Ureter (tissue), 1 donor: ENCODE measurements around the gene KBTBD12. TPM values are rescaled to one million over a fixed set of nuclear protein-coding genes. Genes with fewer than 3 reads are reported as not detected.
"Not testable (repeated sequence)": the region's sequence is repeated elsewhere in the genome, so short reads cannot be mapped to it uniquely, and the experiment has no call there.

ENCODE experiments used
- DNase-seq: peaks from one replicate; pipeline ENCODE4 v3.0.0-alpha.2; 2020; ENCODE audit warnings: low spot score
- total RNA-seq: library from RNA; stranded (reverse); gene quantifications from one replicate; pipeline ENCODE4 v1.2.4, GENCODE V29; 2023
- donor health status: DM: yes; HTN: yes; CAD: no.

The KBTBD12 gene
- total RNA-seq, 1 donor from 2014 or later: 5.5 TPM

DNA sequence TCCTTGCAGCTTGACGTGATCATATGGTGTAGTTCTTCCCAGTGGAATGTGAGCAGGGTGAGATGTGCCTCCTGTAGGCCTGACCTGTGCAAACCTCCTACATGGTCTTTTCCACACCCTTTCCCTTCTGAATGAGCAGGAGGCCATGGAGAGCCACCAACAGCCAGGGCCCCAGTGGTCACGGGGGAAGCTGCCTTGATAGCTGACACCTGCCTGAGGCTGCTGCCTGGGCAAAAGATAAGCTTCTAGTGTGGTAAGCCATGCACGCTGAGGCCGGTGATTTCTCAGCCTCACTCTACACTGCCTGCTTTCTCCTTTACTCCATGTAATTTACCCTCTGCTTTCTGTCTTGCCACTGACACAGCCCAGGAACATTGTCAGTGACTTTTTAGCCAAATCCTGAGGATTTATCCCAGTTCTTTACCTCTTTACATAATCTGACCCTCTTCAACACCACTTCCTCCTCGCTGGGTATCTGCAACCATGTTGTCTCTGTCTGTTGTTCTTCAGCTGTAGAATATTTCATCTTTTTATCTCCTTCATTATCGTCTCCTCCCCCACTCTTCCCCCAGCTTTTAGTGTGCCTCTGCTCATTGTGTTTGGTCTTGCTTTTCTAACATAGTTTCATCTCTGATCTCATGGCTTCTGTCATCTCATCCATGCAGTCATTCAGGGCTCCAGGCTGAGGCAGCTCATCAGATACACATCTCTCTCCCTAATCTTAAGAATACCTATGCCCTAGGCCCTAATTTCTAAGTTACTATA, 11.2 kb upstream of the KBTBD12 start:
- DNase-seq: no peak

DNA sequence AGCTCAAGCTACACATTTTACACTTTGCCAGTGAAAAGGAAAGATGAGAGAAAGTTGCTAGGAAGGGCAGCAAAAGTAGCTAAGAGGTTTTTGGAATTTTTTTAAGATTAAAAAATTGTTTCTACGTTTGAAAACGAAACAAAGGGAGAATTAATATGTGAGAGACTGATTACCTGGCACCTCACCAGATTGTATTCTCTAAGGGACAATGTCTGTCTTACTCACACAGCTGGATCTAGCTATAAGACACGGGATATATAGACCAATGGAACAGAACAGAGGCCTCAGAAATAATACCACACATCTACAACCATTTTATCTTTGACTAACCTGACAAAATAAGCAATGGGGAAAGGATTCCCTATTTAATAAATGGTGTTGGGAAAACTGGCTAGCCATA, 9.5 kb upstream of the KBTBD12 start:
- no peak for DNase-seq

DNA sequence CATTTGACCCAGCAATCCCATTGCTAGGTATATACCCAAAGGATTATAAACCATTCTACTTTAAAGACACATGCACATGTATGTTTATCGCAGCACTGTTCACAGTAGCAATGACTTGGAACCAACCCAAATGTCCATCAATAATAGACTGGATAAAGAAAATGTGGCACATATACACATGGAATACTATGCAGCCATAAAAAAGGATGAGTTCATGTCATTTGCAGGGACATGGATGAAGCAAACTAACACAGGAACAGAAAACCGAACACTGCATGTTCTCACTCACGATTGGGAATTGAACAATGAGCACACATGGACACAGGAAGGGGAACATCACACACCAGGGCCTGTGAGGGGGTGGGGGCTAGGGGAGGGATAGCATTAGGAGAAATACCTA, 8.4 kb upstream of the KBTBD12 start:
- not testable (repeated sequence) for DNase-seq

DNA sequence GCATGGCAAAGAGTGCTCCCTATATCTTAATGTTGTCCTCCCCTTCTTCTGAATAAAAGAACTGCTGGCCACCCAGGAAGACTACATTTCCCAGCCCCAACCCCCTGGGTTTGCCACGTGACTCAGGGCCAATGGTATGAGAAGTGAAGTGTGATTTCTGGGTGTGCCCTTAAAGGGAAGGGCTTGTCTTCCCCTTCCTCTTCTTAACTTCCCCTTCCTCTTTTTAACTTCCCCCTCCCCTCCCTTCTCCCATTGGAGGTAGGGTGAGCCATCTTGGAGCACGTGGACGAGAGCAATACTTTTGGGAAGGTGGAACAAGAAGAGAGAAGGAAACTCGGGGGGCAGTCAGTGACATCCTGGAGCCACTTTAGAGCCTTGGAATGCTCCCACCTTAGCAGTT, 6.8 kb upstream of the KBTBD12 start:
- DNase-seq: no peak

DNA sequence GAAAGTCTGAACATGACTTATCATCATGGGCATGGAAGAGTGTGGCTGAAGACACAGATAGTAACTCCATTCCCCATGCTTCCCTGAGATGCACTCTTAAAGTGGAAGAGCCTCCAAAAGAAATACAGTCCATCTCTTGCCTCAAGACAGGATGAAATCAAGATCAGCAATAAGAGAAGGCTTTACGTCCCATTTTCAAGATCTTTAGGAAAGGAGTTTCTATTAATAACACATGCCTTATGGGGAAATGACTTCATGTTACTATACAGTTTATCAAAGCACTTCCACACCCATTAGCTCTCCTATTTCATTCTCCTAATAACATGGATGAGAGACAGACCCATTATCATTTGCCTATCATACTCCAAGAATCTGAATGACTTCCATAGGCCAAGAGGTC, 6.1 kb upstream of the KBTBD12 start:
- DNase-seq: no peak

DNA sequence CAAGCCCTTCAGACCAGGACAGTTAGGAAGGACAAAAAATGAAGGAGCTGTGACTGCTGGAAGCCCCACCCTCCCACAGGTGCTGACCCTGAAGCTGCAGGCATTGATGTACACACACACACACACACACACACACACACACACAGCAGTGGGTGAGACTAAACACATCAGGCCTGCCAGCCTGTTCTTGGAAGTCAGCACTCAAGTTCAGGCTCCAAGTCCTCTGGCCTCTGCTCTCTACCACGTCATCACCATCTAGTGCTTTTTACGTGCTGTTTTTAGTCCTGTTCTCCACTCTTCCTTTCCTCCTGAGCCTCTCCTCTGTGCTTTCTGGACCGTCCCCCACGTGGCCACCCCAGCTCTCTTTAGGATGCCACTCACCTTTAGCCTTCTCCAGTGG, 5.4 kb upstream of the KBTBD12 start:
- DNase-seq: no peak

DNA sequence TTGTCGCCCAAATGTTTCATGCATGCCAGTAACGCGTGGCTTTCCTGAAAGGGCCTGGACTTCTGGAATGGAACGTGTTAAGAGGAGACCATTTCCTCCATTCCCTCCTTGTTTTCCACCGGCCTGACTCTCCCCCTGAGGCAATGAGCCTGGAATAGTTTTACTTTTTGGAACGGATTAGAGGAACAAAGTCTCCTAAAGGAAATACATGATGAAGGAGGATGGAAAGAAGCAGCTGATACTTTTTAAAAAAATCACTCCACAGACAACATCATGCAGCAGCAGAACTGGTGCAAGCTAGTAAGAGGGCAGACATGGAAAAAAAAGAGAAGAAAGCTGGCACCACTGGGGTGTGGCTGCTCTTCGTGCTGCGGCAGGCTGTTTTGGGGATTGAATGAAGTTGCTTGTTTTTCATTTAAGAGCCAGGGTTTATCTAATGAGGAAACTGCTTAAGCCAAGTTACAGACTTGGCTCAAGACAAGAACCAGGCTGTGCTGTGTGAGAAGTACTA, 3.6 kb upstream of the KBTBD12 start:
- DNase-seq: no peak

DNA sequence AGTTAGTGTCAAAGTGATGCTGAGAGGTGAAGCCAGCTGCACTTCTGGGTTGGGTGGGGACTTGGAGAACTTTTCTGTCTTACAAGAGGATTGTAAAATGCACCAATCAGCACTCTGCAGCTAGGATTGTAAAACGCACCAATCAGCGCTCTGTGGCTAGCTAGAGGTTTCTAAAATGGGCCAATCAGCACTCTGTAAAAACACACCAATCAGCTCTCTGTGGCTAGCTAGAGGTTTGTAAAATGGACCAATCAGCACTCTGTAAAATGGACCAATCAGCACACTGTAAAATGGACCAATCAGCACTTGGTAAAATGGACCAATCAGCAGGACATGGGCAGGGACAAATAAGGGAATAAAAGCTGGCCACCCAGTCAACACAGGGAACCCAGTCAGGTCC, 1.2 kb upstream of the KBTBD12 start:
- DNase-seq: not testable (repeated sequence)

DNA sequence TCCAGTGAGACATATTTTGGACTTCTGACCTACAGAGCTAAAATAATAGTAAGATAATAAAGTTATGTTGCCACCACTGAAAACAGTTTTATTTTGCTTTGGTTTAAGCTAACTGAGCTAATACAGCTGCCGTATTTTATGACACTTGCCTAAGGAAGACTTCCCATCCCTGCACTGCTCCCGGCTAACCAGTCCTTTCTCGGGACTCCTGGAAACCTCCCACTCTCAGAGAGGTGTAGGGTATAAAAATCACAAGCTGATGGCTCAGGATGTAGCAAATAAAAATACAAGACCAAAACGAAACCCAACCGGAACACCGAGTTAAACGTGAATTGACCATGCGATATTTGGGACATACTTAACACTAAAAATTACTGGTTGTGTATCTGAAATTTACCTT, 448 bp upstream of the KBTBD12 start:
- DNase-seq: no peak

DNA sequence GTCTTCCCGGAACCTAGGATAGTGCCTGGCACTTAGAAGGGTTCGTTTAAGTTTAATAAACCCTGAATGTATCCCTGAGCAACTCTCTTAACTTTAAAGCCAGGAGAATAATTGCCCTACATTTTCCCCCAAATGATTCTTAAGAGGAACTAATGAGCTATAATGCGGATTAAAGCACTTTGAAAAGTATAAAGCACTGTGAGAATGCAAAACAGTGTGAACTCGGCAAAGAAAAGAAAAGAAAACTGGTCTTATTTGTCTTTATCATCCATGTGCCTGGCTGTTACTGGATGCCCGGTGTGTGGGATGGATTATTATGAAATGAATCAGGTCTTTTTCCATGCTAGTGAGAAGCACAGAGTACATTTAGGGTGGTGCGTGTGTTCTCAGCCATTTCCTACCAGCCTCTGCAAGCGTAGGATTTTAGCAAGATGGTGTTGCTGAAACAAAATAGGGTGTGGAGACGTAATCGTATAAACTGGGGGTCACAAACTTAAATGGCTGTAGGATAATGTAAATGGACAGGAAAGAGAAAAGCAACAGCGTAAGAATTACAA, 983 bp downstream of the KBTBD12 start:
- DNase-seq: no peak

DNA sequence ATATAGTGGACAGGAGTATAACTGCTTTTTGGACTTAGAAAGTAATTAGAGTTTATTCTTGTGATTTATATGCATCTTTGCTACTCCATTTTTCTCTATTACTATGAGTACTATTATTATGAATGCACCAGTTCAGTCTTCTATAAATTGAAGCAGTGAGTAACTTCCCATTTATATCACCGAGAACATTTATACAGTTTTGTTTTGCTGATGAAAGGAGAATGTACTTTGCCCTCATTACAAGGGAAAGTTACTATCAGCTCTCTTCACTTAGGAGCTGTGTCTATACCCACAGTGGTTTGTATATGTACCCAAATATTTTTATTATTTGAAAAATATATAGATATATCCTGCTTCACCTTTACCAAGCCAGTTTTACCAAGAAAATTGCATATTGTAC, 5.7 kb downstream of the KBTBD12 start:
- DNase-seq: no peak

DNA sequence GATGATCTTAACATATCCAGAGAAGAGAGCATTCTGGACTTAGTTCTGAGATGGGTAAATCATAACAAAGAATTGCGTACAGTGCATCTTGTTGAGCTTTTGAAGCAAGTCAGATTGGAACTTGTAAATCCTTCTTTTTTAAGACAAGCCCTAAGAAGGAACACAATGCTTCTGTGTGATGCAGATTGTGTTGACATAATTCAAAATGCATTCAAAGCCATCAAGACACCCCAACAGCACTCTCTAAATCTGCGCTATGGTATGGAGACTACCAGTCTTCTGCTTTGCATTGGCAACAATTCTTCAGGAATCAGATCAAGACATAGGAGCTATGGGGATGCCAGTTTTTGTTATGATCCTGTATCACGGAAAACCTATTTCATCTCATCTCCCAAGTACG, 8.6 kb downstream of the KBTBD12 start:
- no peak for DNase-seq

DNA sequence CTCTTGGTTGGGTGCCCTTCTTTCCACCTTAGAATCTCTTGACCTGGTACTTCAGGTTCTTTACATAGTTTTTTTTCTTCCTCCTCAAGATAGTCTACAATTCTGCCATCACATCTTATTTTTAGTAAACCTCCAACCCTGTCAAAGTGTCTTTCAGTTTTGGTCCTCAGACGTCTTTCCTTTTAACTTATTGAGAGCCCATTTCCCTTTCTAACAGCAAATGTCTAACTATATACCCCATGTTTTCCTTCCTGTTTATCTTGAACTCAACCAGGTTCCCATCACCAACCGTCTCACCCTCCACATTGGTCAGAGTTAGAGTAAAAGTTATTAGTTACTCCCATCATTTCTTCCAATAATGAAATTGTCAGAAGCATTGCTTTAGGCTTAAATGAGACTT, 10.4 kb downstream of the KBTBD12 start:
- no peak for DNase-seq

DNA sequence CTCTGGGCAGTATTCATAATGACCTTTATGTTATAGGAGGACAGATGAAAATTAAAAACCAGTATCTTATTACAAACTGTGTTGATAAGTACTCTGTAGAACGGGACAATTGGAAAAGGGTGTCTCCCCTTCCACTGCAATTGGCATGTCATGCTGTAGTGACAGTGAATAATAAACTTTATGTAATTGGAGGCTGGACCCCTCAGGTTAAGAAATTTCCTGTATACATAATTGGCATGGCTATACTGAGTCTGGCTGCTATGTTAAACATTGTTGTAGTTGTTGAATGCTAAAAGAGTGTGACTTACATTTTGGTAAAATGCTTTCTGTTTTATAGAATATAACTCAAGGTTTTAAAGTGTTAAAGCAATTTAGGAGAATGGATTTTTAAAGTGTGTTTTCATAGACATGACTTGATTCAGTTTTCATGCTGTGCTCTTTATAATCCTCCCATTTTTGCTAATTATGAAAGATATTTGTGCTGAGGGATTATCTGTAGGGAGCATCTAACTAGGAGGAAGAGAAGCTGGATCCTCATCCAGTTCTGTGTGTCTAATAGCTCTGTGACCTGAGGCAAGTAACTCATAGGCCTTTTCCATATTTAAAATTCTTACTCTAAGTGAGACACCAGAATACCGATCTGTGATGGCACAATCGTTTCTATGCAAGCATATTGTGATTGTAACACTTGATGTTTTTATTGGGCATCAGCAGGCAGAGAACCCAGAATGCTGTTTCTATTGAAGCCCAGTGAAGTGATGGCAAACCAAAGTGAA, 13.0 kb downstream of the KBTBD12 start:
- DNase-seq: no peak

DNA sequence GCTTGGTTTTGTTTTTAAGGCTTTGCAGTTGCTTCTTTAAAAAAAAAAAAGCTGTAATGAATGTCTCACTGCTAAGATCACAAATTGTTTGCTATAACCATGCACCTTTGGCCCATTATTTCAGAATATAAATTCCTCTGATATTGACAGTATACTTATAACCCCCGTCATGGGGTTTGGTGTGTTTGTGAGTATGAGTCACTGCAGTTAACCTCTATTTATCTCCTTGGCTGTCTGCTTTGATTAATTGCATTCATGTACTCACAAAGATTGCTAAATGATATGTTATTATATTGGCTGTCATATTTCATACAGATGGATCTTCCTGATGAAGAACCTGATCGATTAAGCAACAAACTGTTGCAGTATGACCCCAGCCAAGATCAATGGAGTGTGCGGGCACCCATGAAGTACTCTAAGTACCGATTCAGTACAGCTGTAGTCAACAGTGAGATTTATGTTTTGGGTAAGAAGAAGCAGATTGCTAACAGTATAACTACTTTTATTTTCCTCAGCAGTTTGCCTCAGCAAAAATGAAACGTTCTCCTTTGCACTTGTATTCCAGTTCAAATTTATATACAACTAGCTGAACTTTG, 14.9 kb downstream of the KBTBD12 start:
- no peak for DNase-seq

DNA sequence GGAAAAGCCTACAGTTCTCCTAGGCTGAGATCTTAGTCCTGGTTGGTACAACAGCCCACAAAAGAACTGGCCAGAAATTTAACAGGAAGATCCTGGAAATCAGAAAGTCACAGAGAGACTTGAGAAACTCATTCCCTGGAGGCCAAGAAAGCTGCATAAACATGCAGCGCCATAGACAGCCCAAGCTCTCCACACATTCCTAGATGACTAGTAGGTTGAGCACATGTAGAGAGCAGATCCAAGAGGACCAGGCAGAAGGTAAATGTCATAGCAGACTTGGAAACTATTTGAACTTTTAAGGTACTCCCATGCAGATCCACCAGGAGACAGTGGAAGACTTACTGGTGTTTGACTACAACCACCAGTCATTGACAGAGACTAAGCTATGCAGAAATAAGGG, 18.4 kb downstream of the KBTBD12 start:
- DNase-seq: no peak

DNA sequence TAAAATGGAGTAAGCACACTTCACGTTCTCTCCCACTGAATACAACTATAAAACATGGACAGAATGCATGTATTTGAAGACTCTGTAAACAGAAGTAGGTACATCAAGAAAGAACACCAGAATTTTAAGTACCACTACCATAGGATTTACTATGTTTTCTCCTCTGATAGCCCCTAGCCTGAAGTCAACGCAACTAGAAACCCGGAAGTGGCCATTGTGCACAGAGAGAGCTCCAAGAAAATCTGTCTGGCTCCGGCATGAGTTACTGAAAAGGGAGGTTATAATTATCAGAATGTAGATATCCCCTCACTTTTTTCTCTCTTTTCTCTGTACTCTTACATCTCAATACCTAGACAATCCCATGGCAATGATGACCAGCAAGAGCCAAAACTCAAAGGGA, 23.8 kb downstream of the KBTBD12 start:
- no peak for DNase-seq

DNA sequence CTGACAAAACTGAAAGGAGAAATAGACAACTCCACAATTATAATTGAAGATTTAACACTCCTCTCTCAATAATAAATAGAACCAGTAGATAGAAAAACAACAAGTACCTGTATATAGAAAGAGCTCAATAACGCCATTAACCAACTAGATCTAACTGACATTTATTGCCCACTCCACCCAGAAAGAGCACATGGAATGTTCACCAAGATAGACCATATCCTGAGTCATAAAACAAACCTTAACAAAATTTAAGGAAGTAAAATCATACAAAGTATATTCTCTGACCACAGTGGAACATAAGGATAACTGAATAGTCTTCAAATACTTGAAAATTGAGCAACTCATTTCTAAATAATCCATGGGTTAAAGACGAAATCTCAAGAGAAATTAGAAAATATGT, 25.1 kb downstream of the KBTBD12 start:
- DNase-seq: no peak

DNA sequence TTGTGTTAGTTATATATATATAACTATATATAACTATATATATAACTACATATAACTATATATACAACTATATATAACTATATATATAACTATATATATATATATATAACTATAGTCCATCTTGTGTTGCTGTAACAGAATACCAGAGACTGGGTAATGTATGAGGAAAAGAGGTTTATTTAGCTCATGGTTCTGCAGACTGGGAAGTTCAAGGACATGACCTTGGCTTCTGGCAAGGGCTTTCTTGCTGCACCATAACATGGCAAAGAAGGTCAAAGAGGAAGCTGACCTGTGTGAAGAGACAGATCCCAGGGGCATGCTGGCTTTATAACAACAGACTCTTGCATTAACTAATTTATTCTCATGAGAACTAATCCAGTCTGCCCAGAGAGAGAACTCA, 27.6 kb downstream of the KBTBD12 start:
- DNase-seq: no peak

DNA sequence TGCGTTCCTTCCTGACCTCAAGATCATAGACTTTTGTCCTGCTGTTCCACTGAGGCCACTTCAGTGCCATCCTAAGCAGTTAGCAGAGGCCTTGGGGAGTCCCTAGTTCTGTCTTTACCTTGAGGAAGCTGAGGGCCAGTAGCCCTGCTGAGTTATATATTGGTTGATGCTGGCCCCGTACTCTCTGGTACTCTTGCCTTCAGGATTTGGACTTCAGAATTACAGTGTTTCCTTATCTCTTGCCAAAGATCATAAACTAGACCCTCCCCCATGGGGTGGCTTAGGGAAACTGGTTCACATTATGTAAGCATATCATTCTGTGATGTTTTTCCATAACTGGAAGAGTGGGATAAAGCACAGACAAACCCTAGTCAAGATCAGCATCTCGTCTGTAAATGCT, 33.2 kb downstream of the KBTBD12 start:
- no peak for DNase-seq

DNA sequence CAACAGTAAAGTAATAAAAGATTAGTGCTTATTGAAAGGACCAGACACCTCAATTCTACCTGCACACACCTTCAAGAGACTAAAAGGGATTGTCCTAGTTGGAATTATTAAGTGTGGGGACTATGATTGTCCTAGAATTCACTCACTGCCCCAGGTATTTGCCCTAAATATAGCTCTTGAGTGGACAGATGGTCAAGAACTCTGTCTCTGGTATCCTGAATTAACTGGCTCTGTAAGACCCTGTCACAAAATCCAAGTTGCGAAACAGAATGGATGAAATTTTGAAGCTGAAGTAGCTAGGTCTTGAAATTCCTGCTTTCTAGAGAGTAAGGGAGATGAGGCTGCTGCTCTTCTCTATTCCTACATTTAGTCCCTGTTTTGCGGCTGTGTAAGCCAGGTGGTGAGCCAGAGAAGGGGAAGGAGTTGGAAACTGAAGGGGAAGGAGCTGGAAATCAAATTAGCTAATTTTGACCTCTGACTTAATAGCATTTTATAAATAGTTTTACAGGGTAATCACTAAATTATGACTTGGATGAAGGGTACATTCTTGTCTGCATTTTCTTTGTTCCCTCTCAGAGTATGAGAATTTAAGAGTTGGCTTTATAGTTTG, 34.5 kb downstream of the KBTBD12 start:
- no peak for DNase-seq

DNA sequence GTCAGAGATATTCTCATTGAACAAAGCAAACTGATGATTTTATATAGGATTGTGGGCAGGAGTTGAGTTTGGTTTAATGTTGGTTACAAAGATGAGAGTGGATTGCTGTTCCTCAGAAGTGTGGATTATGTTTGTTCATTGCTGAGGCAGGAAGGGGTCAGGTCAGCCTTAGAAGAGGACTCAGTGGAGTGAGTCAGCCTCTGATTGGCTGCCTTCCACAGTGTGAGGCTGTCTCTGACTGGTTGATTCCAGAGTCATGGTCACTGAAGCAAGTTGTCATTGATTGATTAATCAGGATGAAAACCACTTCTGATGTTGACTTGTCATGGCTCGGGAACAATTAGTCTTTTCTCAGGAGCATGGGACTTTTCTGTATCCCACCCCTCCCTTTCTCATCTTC, 36.2 kb downstream of the KBTBD12 start:
- no peak for DNase-seq
